H9 (cell line): ENCODE data around the gene IQGAP2. TPM values are rescaled to one million over a fixed set of nuclear protein-coding genes. Genes with fewer than 3 reads are reported as not detected.

Experiments used
- DNase-seq: peaks from one replicate; pipeline ENCODE4 v3.0.0-alpha.2; 2017
- H2AFZ ChIP-seq: one replicate; pipeline ENCODE4 v1.6.1; 2013; ENCODE audit warnings: mild to moderate bottlenecking, low read length, control low read depth, moderate library complexity
- H2AK5ac ChIP-seq: 2 replicates; pipeline ENCODE4 v1.6.1; 2013; ENCODE audit warnings: low read length, control low read depth, mixed read lengths; ENCODE audit not compliant: insufficient read length
- H2BK120ac ChIP-seq: one replicate; pipeline ENCODE4 v1.6.1; 2013; ENCODE audit warnings: low read depth, mild to moderate bottlenecking, low read length, control low read depth, inconsistent platforms; ENCODE audit not compliant: poor library complexity, severe bottlenecking
- H2BK12ac ChIP-seq: 2 replicates; pipeline ENCODE4 v1.6.1; 2013; ENCODE audit warnings: low read length, control low read depth, mixed read lengths, low read depth; ENCODE audit not compliant: insufficient read length
- H2BK15ac ChIP-seq: 2 replicates; pipeline ENCODE4 v1.6.1; 2013; ENCODE audit warnings: low read depth, low read length, control low read depth
- H2BK20ac ChIP-seq: one replicate; pipeline ENCODE4 v1.6.1; 2013; ENCODE audit warnings: low read depth, mild to moderate bottlenecking, low read length, control low read depth, inconsistent platforms; ENCODE audit not compliant: poor library complexity, severe bottlenecking
- H2BK5ac ChIP-seq: 2 replicates; pipeline ENCODE4 v1.6.1; 2013; ENCODE audit warnings: low read length, control low read depth, mixed read lengths; ENCODE audit not compliant: insufficient read length
- H3K14ac ChIP-seq: 2 replicates; pipeline ENCODE4 v1.6.1; 2013; ENCODE audit warnings: low read length, control low read depth; ENCODE audit not compliant: insufficient read depth
- H3K18ac ChIP-seq: 2 replicates; pipeline ENCODE4 v1.6.1; 2013; ENCODE audit warnings: low read depth, mild to moderate bottlenecking, mixed read lengths, low read length, control low read depth; ENCODE audit not compliant: insufficient read length
- H3K23ac ChIP-seq: 2 replicates; pipeline ENCODE4 v1.6.1; 2013; ENCODE audit warnings: low read length, control low read depth, mixed read lengths, low read depth; ENCODE audit not compliant: insufficient read length
- H3K23me2 ChIP-seq: 2 replicates; pipeline ENCODE4 v1.6.1; 2013; ENCODE audit warnings: low read depth, mild to moderate bottlenecking, mixed read lengths, low read length, control low read depth; ENCODE audit not compliant: insufficient read length, poor library complexity, severe bottlenecking
- H3K27ac ChIP-seq: 2 replicates; pipeline ENCODE4 v1.5.1; 2013; ENCODE audit warnings: low read length, control low read depth, mixed read lengths, low read depth; ENCODE audit not compliant: insufficient read length
- H3K27me3 ChIP-seq: 2 replicates; pipeline ENCODE4 v1.6.1; 2013; ENCODE audit warnings: low read length, control low read depth, inconsistent platforms; ENCODE audit not compliant: insufficient read depth
- H3K4ac ChIP-seq: 2 replicates; pipeline ENCODE4 v1.6.1; 2013; ENCODE audit warnings: low read depth, mild to moderate bottlenecking, control low read depth, inconsistent platforms, low read length, moderate library complexity
- H3K4me1 ChIP-seq: 2 replicates; pipeline ENCODE4 v1.6.1; 2013; ENCODE audit warnings: low read length, control low read depth, inconsistent platforms; ENCODE audit not compliant: insufficient read depth
- H3K4me2 ChIP-seq: 2 replicates; pipeline ENCODE4 v1.6.1; 2013; ENCODE audit warnings: low read length, control low read depth, mixed read lengths; ENCODE audit not compliant: insufficient read length, insufficient read depth
- H3K56ac ChIP-seq: 2 replicates; pipeline ENCODE4 v1.6.1; 2013; ENCODE audit warnings: low read depth, mild to moderate bottlenecking, mixed read lengths, low read length, control low read depth; ENCODE audit not compliant: insufficient read length
- H3K79me1 ChIP-seq: 2 replicates; pipeline ENCODE4 v1.6.1; 2013; ENCODE audit warnings: low read depth, mild to moderate bottlenecking, moderate library complexity, low read length, control low read depth, inconsistent platforms; ENCODE audit not compliant: insufficient read depth, poor library complexity, severe bottlenecking
- H3K79me2 ChIP-seq: 2 replicates; pipeline ENCODE4 v1.6.1; 2013; ENCODE audit warnings: low read length, control low read depth, inconsistent platforms; ENCODE audit not compliant: insufficient read depth
- H3K9ac ChIP-seq: 2 replicates; pipeline ENCODE4 v1.6.1; 2013; ENCODE audit warnings: low read length, control low read depth, mixed read lengths; ENCODE audit not compliant: insufficient read length; ENCODE audit errors: extremely low read depth
- H3K9me3 ChIP-seq: one replicate; pipeline ENCODE4 v1.6.1; 2013; ENCODE audit warnings: low read depth, low read length, inconsistent platforms; ENCODE audit not compliant: control insufficient read depth
- H3T11ph ChIP-seq: one replicate; pipeline ENCODE4 v1.6.1; 2013; ENCODE audit warnings: mild to moderate bottlenecking, low read length, control low read depth, inconsistent platforms
- H4K20me1 ChIP-seq: one replicate; pipeline ENCODE4 v1.6.1; 2013; ENCODE audit not compliant: control insufficient read depth, insufficient read length, insufficient read depth
- H4K5ac ChIP-seq: 2 replicates; pipeline ENCODE4 v1.6.1; 2013; ENCODE audit warnings: low read depth, mild to moderate bottlenecking, mixed read lengths, low read length, control low read depth; ENCODE audit not compliant: insufficient read length
- H4K8ac ChIP-seq: replicated peaks from 2 replicates; pipeline ENCODE4 v1.6.1; 2013; ENCODE audit warnings: low read length, control low read depth, mixed read lengths, low read depth; ENCODE audit not compliant: insufficient read length
- H4K91ac ChIP-seq: 2 replicates; pipeline ENCODE4 v1.6.1; 2013; ENCODE audit warnings: low read depth, mild to moderate bottlenecking, moderate library complexity, mixed read lengths, low read length, control low read depth; ENCODE audit not compliant: insufficient read length
- H3K27ac Mint-ChIP-seq, 3 experiments: 2 replicates in 2 of 3; 3 replicates in 1 of 3; pipeline ENCODE4 v1.8.0; 2020 to 2021; ENCODE audit warnings: mixed read lengths in 3 of 3, mild to moderate bottlenecking in 1 of 3, moderate library complexity in 1 of 3
- H3K27me3 Mint-ChIP-seq: 2 replicates; pipeline ENCODE4 v1.8.0; 2021; ENCODE audit warnings: low read depth, mild to moderate bottlenecking, moderate library complexity, mixed read lengths
- H3K36me3 Mint-ChIP-seq, 3 experiments: 2 replicates in 2 of 3; 3 replicates in 1 of 3; pipeline ENCODE4 v1.8.0; 2020 to 2021; ENCODE audit warnings: low read depth in 3 of 3, mixed read lengths in 3 of 3; ENCODE audit not compliant: insufficient read depth in 1 of 3
- H3K4me1 Mint-ChIP-seq, 2 experiments: 2 replicates each; pipeline ENCODE4 v1.8.0; 2020; ENCODE audit warnings: mixed read lengths in 2 of 2
- H3K4me3 Mint-ChIP-seq, 2 experiments: 2 replicates in 1 of 2; 3 replicates in 1 of 2; pipeline ENCODE4 v1.8.0; 2020 to 2021; ENCODE audit warnings: mild to moderate bottlenecking in 2 of 2, mixed read lengths in 2 of 2, moderate library complexity in 1 of 2
- H3K9me3 Mint-ChIP-seq, 2 experiments: 2 replicates in 1 of 2; 3 replicates in 1 of 2; pipeline ENCODE4 v1.8.0; 2020; ENCODE audit warnings: mild to moderate bottlenecking in 2 of 2, mixed read lengths in 2 of 2, moderate library complexity in 1 of 2
- CTCF ChIP-seq: fragments of 200-600 bp; sonication (generic); conservative IDR thresholded peaks from 3 replicates; pipeline ENCODE4 v1.8.0; 2021; ENCODE audit warnings: antibody characterized with exemption, mild to moderate bottlenecking
- WGBS: extraction: QIAGEN DNeasy Blood & Tissue Kit; methylation state at CpG from one replicate; pipeline ENCODE4 v1.1.7; 2013; ENCODE audit warnings: missing lambda C conversion rate, low lambda C conversion rate, mixed read lengths; ENCODE audit not compliant: insufficient read length; ENCODE audit errors: extremely low coverage; 5-methylcytosine and 5-hydroxymethylcytosine counted together
- total RNA-seq: library from RNA; stranded (reverse); gene quantifications from 2 replicates; pipeline ENCODE4 v1.2.1, GENCODE V29; 2021

The IQGAP2 gene
- total RNA-seq, 1 experiment from 2014 or later, result 22.5 TPM

- Histone ChIP-seq H3K4me1 (peaks cover 4% of the 10 kb centered on the region; the same call in 1 of the 2 replicates), H4K91ac (no peak overlapping the region), H3K9ac (no peak overlapping the region), H3K14ac (no peak overlapping the region), H2AFZ (no peak overlapping the region), H3K9me3 (no peaks in the 10 kb centered on the region), H2BK12ac (no peak overlapping the region), H3K56ac (no peak overlapping the region), H3K4me2 (no peak overlapping the region), H3K4ac (no peak overlapping the region), H3K27ac (no peak overlapping the region), H4K5ac (no peak overlapping the region), H3K79me1 (no peaks in the 10 kb centered on the region), H2BK15ac (no peak overlapping the region), H2BK120ac (no peak overlapping the region), H2BK20ac (no peak overlapping the region), H3K23ac (no peak overlapping the region), H2BK5ac (no peak overlapping the region), H4K20me1 (no peaks in the 10 kb centered on the region), H3T11ph (no peak overlapping the region), H3K27me3 (no peaks in the 10 kb centered on the region), H3K23me2 (no peaks in the 10 kb centered on the region), H3K79me2 (no peaks in the 10 kb centered on the region), H3K18ac (no peak overlapping the region), H2AK5ac (no peak overlapping the region), H4K8ac (no peak overlapping the region)
- WGBS, result no CpG with 5 or more reads among the region's 6 CpGs
- H3K4me3 Mint-ChIP-seq, result no peak overlapping the region
- H3K27ac Mint-ChIP-seq, result no peak overlapping the region
- no peaks in the 10 kb centered on the region for H3K9me3 Mint-ChIP-seq
- H3K27me3 Mint-ChIP-seq, result no peaks in the 10 kb centered on the region
- DNase-seq, result no peak
- no peak for TF ChIP-seq CTCF
- H3K4me1 Mint-ChIP-seq, result peaks cover 4 to 5% of the 10 kb centered on the region in 2 experiments; a peak in 1 of 4 replicates
- peaks cover 10 to 11% (median 11%) of the 10 kb centered on the region in 3 experiments; a peak in 5 of 7 replicates for H3K36me3 Mint-ChIP-seq
Observed at GRCh38 chr5:76736679-76737556, 333.8 kb downstream of the IQGAP2 start.
